Measurements from ENCODE around the gene SND1. TPM values are rescaled to one million over a fixed set of nuclear protein-coding genes. Genes with fewer than 3 reads are reported as not detected.

The SND1 gene
- total RNA-seq, 4 donors from 2014 or later = 62.0 to 89.4 (median 82.1) TPM

GRCh38 chr7:128082431-128082830 lies 430.4 kb downstream of the SND1 start:
- intact Hi-C loops (cut with DNase I; ENCODE audit: low total_unique reads) = no loop called here
- H3K4me3 ChIP-seq (ENCODE audit: low read depth, poor library complexity, severe bottlenecking) = no peak overlapping the region
- 83 to 90% methylated on average over 8 of the region's 8 CpGs for WGBS, 2 donors
- DNase-seq (ENCODE audit: low spot score in 2 of 2) = no peak
- no peak for TF ChIP-seq POLR2A (IDR thresholded peaks at IDR 0.05)
- TF ChIP-seq CTCF (IDR thresholded peaks at IDR 0.05) = no peak

GRCh38 chr7:128084896-128085608 lies 433.1 kb downstream of the SND1 start:
- no peak overlapping the region for H3K4me3 ChIP-seq (ENCODE audit: low read depth, poor library complexity, severe bottlenecking)
- intact Hi-C loops (cut with DNase I; ENCODE audit: low total_unique reads) = no loop called here
- no peak for DNase-seq (ENCODE audit: low spot score in 2 of 2)
- TF ChIP-seq CTCF (IDR thresholded peaks at IDR 0.05) (no peak), POLR2A (IDR thresholded peaks at IDR 0.05) (no peak)
- WGBS, 2 donors = 74 to 80% methylated on average over 10 of the region's 10 CpGs

- WGBS, 2 donors = 84 to 95% methylated on average over 10 of the region's 10 CpGs
- H3K4me3 ChIP-seq (ENCODE audit: low read depth, poor library complexity, severe bottlenecking) = no peak overlapping the region
- no peak for TF ChIP-seq POLR2A (IDR thresholded peaks at IDR 0.05)
- TF ChIP-seq CTCF (IDR thresholded peaks at IDR 0.05) = no peak
- intact Hi-C loops (cut with DNase I; ENCODE audit: low total_unique reads) = no loop called here
- no peak for DNase-seq (ENCODE audit: low spot score in 2 of 2)
These were observed 438.5 kb downstream of the SND1 start for GRCh38 chr7:128090492-128090891.

- no peak for DNase-seq (ENCODE audit: low spot score in 2 of 2)
- H3K4me3 ChIP-seq (ENCODE audit: low read depth, poor library complexity, severe bottlenecking) = no peak overlapping the region
- intact Hi-C loops (cut with DNase I; ENCODE audit: low total_unique reads) = no loop called here
- 69 to 73% methylated on average over 3 of the region's 3 CpGs for WGBS, 2 donors
- TF ChIP-seq CTCF (IDR thresholded peaks at IDR 0.05) (no peak), POLR2A (IDR thresholded peaks at IDR 0.05) (no peak)
These were observed 439.1 kb downstream of the SND1 start for GRCh38 chr7:128091106-128091505.

- TF ChIP-seq POLR2A (IDR thresholded peaks at IDR 0.05) = no peak
- TF ChIP-seq CTCF (IDR thresholded peaks at IDR 0.05) = no peak
- intact Hi-C loops (cut with DNase I; ENCODE audit: low total_unique reads) = no loop called here
- no peak for DNase-seq (ENCODE audit: low spot score in 2 of 2)
- WGBS, 2 donors = 88 to 89% methylated on average over 5 of the region's 5 CpGs
- no peak overlapping the region for H3K4me3 ChIP-seq (ENCODE audit: low read depth, poor library complexity, severe bottlenecking)
These were observed 440.2 kb downstream of the SND1 start for GRCh38 chr7:128092221-128092620.
